GM19455 (cell line): ENCODE measurements around the gene ATP5F1D.

Experiments used
- ATAC-seq: cut with Tn5 transposase; IDR thresholded peaks from one replicate; pipeline ENCODE4 v1.9.1; 2021; ENCODE audit not compliant: unreplicated experiment

ATP5F1D gene

GRCh38 chr19:1220976-1221903 lies 20.3 kb upstream of the ATP5F1D start:
- ATAC-seq = no peak

DNA sequence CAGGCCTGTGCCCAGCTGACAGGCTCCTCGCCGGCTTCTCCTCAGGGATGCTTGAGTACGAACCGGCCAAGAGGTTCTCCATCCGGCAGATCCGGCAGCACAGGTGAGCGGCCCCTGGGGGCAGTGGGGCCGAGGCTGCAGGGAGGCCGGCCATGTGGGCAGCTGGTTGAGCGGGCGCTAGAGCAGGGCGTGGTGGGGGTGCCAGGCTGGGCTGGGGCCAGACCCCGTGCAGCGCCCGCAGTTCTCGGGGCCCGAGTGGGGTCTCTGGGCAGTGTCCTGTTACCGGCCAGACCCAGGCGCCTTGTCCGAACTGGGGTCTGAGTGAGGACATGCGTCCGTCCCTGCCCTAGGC lies 19.7 kb upstream of the ATP5F1D start:
- no peak for ATAC-seq

GRCh38 chr19:1222394-1222793 lies 19.2 kb upstream of the ATP5F1D start:
- no peak for ATAC-seq

DNA sequence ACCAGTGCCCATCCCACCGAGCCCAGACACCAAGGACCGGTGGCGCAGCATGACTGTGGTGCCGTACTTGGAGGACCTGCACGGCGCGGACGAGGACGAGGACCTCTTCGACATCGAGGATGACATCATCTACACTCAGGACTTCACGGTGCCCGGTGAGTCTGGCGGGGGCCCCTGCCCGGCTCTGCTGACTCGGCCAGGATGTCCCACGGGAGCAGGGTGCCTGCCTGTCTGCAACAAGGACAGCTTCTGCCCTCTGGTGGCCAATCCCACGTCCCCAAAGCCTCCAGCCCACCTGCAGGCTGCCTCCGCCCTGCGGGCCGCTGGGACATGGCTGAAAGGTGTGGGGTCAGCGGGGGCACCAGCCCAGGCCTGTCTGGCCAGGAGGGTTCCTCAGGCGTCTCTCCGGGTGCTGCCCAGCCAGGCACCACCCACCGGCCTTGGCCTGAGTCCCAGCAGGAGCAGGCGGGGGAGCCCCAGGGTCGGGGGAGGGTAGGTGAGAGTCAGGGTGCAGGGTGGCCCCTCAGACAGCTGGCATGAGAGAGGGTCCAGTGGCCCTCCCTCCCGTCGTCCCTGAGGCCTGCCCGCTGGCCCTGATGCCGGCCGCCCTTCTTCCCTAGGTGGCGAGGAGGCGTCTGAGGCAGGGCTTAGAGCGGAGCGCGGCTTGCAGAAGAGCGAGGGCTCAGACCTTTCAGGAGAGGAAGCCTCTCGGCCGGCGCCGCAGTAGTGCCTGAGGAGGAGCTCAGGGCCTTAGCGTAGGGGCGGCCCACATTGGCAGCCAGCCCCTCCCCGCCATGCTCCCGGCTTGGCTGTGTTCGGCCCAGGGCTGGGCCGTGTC lies 18.3 kb upstream of the ATP5F1D start:
- no peak for ATAC-seq

GRCh38 chr19:1224047-1224825 lies 17.3 kb upstream of the ATP5F1D start:
- no peak for ATAC-seq

GRCh38 chr19:1224847-1225246 lies 16.7 kb upstream of the ATP5F1D start:
- ATAC-seq = no peak

DNA sequence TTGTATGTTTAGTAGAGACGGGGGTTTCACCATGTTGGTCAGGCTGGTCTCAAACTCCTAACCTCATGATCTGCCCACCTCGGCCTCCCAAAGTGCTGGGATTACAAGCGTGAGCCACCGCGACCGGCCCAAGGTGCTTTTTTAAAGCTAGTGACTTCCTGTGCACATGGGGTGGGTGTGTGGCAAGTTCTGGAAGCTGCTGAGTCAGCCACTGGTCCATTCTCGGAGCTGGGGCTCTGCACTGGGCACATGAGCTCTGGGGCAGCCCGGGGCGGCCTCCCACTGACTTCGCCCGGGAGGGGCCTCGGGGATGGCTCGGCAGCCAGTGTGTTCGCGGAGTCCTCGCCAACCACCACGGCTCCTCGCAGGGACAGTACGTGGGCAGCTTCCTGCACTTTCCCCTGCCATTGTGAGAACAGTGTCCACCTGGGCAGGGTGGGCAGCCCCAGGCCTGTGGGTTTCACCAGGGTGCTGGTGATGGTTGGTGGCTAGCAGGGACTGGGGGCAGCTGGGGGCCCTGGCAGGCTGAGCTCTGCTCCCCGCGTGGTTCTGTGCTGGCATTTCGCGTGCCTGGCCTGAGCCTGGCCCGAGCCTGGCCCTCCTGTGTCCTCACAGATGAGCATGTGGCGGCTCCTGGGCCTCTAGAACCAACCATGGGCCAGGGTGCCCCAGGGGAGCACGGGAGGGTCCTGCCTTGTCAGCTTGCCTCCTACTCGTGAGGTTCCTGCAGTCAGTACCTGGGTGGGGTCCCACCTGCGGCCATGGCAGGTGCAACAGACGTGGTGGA lies 15.9 kb upstream of the ATP5F1D start:
- no peak for ATAC-seq

DNA sequence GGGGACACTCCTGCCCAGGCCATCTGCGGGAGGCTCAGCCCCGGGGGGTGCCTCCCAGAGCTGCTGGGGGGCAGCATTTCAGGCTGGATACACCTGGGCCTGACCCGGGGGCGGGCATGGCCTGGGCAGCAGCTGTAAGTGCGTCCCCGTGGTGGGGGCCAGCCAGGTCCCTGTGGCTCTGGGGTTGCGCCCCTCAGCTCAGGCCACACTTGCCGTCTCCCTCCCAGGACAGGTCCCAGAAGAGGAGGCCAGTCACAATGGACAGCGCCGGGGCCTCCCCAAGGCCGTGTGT lies 15.4 kb upstream of the ATP5F1D start:
- ATAC-seq = no peak

DNA sequence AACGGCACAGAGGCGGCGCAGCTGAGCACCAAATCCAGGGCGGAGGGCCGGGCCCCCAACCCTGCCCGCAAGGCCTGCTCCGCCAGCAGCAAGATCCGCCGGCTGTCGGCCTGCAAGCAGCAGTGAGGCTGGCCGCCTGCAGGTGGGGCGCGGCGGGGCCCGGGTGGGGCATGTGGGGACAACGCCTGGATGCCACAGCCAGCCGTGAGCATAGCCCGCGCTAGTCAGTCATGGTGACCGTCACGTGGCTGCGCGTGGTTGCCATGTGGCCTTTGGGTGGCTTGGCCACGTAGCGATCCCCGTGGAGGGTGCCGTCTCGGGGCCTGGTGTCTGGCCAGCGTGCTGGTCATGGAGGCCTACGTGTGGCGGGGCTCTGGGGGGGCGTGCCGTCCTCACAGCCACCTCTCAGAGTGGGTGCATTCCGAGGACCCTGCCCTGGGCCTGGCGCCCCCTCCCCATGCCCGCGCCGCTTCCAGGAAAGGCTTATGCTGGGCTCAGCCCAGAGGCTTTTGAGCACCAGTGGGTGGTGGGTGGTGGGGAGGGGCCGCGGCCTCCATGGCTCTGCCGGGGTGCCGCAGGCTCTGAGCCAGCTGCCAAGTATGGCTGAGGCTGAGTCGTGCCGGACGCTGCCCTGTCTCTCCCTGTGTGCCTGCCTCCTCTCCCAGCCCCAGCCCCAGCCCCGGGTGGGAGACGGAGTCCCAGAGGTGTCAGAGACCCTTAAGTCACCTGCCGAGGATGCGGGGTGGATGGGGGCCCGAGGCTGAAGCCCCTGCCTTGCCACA lies 14.8 kb upstream of the ATP5F1D start:
- no peak for ATAC-seq

DNA sequence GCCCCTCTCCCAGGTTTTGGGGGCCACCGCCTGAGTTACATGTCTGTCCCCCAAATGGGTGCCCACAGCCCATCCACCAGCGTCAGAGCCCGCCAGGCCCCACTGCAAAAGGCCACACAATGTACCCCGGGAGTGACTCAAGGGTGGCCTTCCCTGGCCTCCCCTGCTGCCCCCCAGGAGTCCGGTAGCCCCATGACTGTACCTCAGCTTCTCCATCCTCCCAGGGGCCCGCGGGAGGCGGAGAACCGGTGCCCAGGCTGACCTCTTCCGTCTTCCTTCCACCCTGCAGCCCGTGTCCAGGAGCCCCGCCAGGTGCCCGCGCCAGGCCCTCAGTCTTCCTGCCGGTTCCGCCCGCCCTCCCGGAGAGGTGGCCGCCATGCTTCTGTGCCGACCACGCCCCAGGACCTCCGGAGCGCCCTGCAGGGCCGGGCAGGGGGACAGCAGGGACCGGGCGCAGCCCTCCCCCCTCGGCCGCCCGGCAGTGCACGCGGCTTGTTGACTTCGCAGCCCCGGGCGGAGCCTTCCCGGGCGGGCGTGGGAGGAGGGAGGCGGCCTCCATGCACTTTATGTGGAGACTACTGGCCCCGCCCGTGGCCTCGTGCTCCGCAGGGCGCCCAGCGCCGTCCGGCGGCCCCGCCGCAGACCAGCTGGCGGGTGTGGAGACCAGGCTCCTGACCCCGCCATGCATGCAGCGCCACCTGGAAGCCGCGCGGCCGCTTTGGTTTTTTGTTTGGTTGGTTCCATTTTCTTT lies 14.1 kb upstream of the ATP5F1D start:
- ATAC-seq = no peak

GRCh38 chr19:1228161-1228957 lies 13.2 kb upstream of the ATP5F1D start:
- ATAC-seq = no peak

GRCh38 chr19:1229056-1229923 lies 12.3 kb upstream of the ATP5F1D start:
- ATAC-seq = no peak

DNA sequence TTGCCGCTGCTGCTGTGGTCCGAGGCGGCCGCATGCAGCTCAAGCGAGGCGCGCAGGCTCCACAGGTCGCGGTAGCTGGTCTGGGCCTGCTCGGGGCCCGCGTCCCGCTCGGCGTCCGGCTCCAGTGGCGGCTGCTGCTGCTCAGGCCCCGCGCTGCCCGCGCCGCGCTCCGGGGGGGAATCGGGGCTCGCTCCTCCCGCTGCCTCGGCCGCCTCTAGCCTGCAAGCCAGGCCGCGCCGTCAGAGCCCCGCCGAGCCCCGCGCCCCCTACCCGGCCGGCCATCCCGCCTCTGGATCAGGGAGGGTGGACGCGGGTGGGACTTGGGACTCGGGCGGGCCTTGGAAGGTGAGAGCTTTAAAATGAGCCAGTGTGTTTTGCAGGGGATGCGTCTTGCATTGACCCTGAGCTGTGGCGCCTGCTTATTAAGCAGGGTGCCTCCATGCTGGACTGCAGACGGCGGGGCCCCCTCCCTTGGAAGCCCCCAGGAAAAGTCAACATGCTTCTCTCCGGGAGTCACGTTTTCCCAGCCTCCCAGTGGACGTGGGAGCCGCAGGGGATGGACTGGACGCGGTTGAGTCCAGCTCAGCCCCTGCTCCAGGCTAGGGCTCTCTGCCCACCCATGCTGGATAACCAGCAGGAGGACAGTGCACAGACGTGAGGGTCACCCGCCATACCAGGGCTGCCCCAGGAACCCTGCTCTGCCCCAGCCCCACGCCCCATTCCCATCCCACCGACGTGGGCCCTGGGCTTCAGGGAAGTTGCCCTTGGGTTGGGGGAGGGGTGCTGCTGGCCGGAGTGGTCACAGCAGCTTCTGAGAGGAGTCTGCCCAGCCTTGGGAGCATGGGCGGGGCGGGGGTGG lies 11.4 kb upstream of the ATP5F1D start:
- ATAC-seq = no peak

DNA sequence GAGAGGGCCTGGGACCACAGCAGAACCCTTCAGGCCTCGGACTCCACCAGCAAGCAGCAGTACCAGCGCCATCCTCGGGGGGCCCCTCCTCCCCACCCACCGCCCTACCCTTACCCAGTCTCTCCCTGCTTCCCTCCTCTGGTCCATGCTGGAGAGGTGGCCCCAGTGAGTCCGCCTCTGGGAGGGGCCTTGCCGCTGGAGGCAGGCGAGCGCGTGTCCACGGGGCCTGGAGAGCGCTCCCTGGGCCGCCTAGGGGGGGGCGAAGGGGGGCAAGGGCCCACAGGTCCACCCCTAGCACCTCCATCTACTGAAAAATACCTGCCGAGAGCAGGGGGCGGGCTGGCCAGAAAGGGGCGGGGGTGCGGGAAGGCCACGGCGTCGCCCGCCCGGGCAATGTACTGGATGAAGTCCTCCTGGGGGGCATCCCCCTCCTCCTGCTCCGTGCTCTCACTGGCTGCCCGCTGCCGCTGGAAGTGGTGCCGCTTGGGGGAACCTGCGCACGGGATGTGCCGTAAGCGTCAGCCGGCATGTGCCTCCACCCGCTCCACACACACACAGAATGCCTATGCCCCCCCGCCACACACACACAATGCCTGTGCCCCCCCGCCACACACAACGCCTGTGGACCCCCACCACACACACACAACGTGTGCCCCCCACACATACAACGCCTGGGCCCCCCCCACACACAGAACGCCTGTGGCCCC lies 10.6 kb upstream of the ATP5F1D start:
- ATAC-seq = no peak

DNA sequence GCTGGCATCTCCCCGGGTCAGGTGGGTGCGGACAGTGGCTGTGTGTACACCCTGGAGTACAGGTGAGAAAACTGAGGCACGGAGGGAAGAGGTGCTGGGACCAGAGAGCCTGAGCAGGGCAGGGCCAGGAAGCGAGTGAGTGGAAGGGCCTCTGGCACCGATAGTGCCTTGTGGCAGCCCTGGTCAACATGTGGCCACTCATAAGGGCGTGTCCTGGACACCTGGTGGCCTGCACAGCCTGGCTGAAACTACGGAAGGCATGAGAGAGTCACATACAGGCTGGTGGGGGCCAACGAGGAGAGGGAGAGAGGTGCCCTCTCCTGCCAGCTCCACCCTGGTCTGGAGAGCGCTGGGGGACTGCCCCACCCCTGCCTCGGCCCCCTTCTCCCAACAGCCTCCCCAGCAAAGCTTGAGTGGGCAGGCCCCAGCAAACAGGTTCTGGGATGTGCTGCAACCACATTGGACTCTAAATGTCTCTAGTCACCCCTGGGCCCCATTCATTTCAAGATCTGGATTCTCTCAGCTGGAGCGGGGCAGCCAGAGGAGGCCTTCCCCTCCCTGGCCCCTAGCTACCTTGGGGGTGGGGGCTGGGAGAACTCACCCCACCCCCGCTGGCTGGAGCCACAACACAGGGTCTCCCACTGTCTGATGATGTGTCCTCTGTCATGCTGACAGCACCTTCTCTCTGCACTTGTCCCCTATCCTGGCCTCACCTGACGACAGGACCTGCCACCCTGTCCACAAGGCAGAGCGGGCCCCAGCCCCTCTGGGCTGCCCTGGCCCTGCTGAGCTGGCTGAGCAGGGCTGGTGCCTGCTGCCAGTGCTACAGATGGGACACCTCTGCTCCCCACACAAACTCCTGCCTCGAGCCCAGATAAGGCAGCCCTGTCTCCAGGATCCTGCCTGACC lies 9.6 kb upstream of the ATP5F1D start:
- no peak for ATAC-seq
